Myocyte (in vitro differentiated cells): Measurements from ENCODE around the gene TMC1. TPM values are rescaled to one million over a fixed set of nuclear protein-coding genes. Genes with fewer than 3 reads are reported as not detected.

ENCODE experiments used
- DNase-seq: peaks from one replicate; pipeline ENCODE4 v3.0.0-alpha.2; 2012; ENCODE audit warnings: low read depth
- total RNA-seq: library from RNA; depleted of rRNA; stranded (reverse); fragments of >200 nt; gene quantifications from 2 replicates; pipeline ENCODE4 v1.2.3, GENCODE V29; 2014

TMC1 gene
- total RNA-seq, 1 donor from 2014 or later: 0.40 TPM

GRCh38 chr9:72574156-72574810 lies 52.9 kb downstream of the TMC1 start:
- DNase-seq: no peak

- no peak for DNase-seq
These were observed 54.3 kb downstream of the TMC1 start for GRCh38 chr9:72575666-72576065.

GRCh38 chr9:72576087-72576486 lies 54.7 kb downstream of the TMC1 start:
- no peak for DNase-seq

GRCh38 chr9:72577212-72577753 lies 55.9 kb downstream of the TMC1 start:
- peak; percentile 72 for DNase-seq

GRCh38 chr9:72579190-72579589 lies 57.8 kb downstream of the TMC1 start:
- DNase-seq: no peak

GRCh38 chr9:72579880-72580550 lies 58.6 kb downstream of the TMC1 start:
- no peak for DNase-seq

GRCh38 chr9:72581694-72582093 lies 60.3 kb downstream of the TMC1 start:
- peak; percentile 63 for DNase-seq

GRCh38 chr9:72583370-72583769 lies 62.0 kb downstream of the TMC1 start:
- DNase-seq: no peak

GRCh38 chr9:72586388-72587130 lies 65.2 kb downstream of the TMC1 start:
- no peak for DNase-seq

- peak; percentile 70 for DNase-seq
These were observed 66.9 kb downstream of the TMC1 start for GRCh38 chr9:72588336-72588735.

- peak; percentile 45 for DNase-seq
These were observed 68.5 kb downstream of the TMC1 start for GRCh38 chr9:72589667-72590521.

GRCh38 chr9:72590824-72591223 lies 69.4 kb downstream of the TMC1 start:
- DNase-seq: no peak

GRCh38 chr9:72592502-72593403 lies 71.3 kb downstream of the TMC1 start:
- DNase-seq: peak; percentile 67

- no peak for DNase-seq
These were observed 75.2 kb downstream of the TMC1 start for GRCh38 chr9:72596451-72597180.

GRCh38 chr9:72597181-72597517 lies 75.7 kb downstream of the TMC1 start:
- no peak for DNase-seq

- no peak for DNase-seq
These were observed 76.2 kb downstream of the TMC1 start for GRCh38 chr9:72597601-72598000.

GRCh38 chr9:72598639-72599038 lies 77.2 kb downstream of the TMC1 start:
- no peak for DNase-seq

- no peak for DNase-seq
These were observed 78.6 kb downstream of the TMC1 start for GRCh38 chr9:72599874-72600534.

GRCh38 chr9:72600671-72601070 lies 79.3 kb downstream of the TMC1 start:
- peak; percentile 43 for DNase-seq
